Measurements from ENCODE around the gene CFAP251. TPM values are rescaled to one million over a fixed set of nuclear protein-coding genes. Genes with fewer than 3 reads are reported as not detected.
"Not testable (repeated sequence)": the region's sequence is repeated elsewhere in the genome, so short reads cannot be mapped to it uniquely, and the experiment has no call there.

CFAP251 gene
- polyA plus RNA-seq (69.9 to 74.2 TPM (median 70.7 TPM) in 3 replicates), polyA minus RNA-seq (22.9 to 83.6 TPM (median 76.1 TPM) in 3 replicates)
- polyA plus RNA-seq (2011; ENCODE audit: low read depth), result 18.8 TPM
- polyA plus RNA-seq (2011; cell fraction: cytosol; rRNA removed), result 48.3 and 59.3 TPM in 2 replicates
- 77.8 and 86.7 TPM in 2 replicates for polyA plus RNA-seq (2011; cell fraction: nucleus; rRNA removed)
- 28.4 and 57.7 TPM in 2 replicates for polyA plus RNA-seq (2012; ENCODE audit: low replicate concordance)
- polyA minus RNA-seq (2011; cell fraction: cytosol; rRNA and poly(A)+ RNA removed), result 32.8 TPM
- 44.0 and 80.8 TPM in 2 replicates for polyA minus RNA-seq (2011; cell fraction: nucleus; rRNA and poly(A)+ RNA removed)

GRCh38 chr12:121917950-121918678, at the start of gene CFAP251:
Gene CFAP251 (plus strand): TSS chr12:121918592. CDS start chr12:121921306, 2,714 bp downstream.
- H3K79me2 ChIP-seq (ENCODE audit: control insufficient read depth, insufficient read depth, low read length), result no peaks in the 10 kb centered on the region
- H2AFZ ChIP-seq (ENCODE audit: control insufficient read depth, low read length), result peak within 1 kb of the TSS; percentile 44
- H3K4me2 ChIP-seq (ENCODE audit: control insufficient read depth, extremely low read depth, insufficient read depth, low read depth, low read length), result peak within 1 kb of the TSS; percentile 82
- TF ChIP-seq EZH2 (IDR thresholded peaks at IDR 0.05; ENCODE audit: low read length) (no peak), CTCF (optimal IDR thresholded peaks at IDR 0.05 in 1 of 3, IDR thresholded peaks at IDR 0.05 in 1 of 3, conservative IDR thresholded peaks at IDR 0.05 in 1 of 3; ENCODE audit: extremely low read depth in 1 of 3, insufficient read depth in 2 of 3, low read length in 3 of 3) (peak; percentile 79 to 98 (median 87))
- H3K27ac ChIP-seq (ENCODE audit: control insufficient read depth, insufficient read depth, low read length), result peak within 1 kb of the TSS; percentile 83
- H3K36me3 ChIP-seq (ENCODE audit: control insufficient read depth in 2 of 2, extremely low read depth in 1 of 2, insufficient read depth in 2 of 2, low read length in 2 of 2), result peaks cover 16 to 23% of the 10 kb centered on the region in 2 experiments
- no peaks in the 10 kb centered on the region for H3K9me1 ChIP-seq (ENCODE audit: control insufficient read depth, extremely low read depth, insufficient read depth, low read length)
- H3K27me3 ChIP-seq (ENCODE audit: control insufficient read depth, extremely low read depth, insufficient read depth, low read length), result no peaks in the 10 kb centered on the region
- peaks cover 22% of the 10 kb centered on the region for H3K4me1 ChIP-seq (ENCODE audit: control insufficient read depth, extremely low read depth, insufficient read depth, low read length)
- dilution Hi-C loops (cut with MboI; ENCODE audit: extremely low pct_ligation_motif_present, low sequenced_read_pairs), result no loop called here
- DNase-seq (ENCODE audit: low read depth, low spot score) (peak; percentile 65), FAIRE-seq (no peak)
- no peaks in the 10 kb centered on the region for H4K20me1 ChIP-seq (ENCODE audit: control insufficient read depth, extremely low read depth, insufficient read depth, low read length)
- no peaks in the 10 kb centered on the region for H3K9me3 ChIP-seq (ENCODE audit: control insufficient read depth, low read depth, low read length)
- H3K4me3 ChIP-seq (ENCODE audit: control insufficient read depth in 2 of 3, extremely low read depth in 1 of 3, insufficient read depth in 2 of 3, low read depth in 1 of 3, low read length in 3 of 3), result peak within 1 kb of the TSS; percentile 36 to 73 (median 68)
- H3K9ac ChIP-seq (ENCODE audit: control insufficient read depth, extremely low read depth, insufficient read depth, low read length), result peak within 1 kb of the TSS; percentile 83

- dilution Hi-C loops (cut with MboI; ENCODE audit: extremely low pct_ligation_motif_present, low sequenced_read_pairs); FAIRE-seq; H3K4me2 ChIP-seq (ENCODE audit: control insufficient read depth, extremely low read depth, insufficient read depth, low read depth, low read length): not testable (repeated sequence)
Observed at GRCh38 chr12:121869229-121869628, 49.2 kb upstream of the CFAP251 start.

More at GRCh38 chr12:121869229-121869628, 49.2 kb upstream of the CFAP251 start:
- H3K4me1 ChIP-seq (ENCODE audit: control insufficient read depth, extremely low read depth, insufficient read depth, low read length); H3K9ac ChIP-seq (ENCODE audit: control insufficient read depth, extremely low read depth, insufficient read depth, low read length); H4K20me1 ChIP-seq (ENCODE audit: control insufficient read depth, extremely low read depth, insufficient read depth, low read length); DNase-seq (ENCODE audit: low read depth, low spot score); H3K4me3 ChIP-seq (ENCODE audit: control insufficient read depth in 2 of 3, extremely low read depth in 1 of 3, insufficient read depth in 2 of 3, low read depth in 1 of 3, low read length in 3 of 3); H3K27me3 ChIP-seq (ENCODE audit: control insufficient read depth, extremely low read depth, insufficient read depth, low read length); H3K9me3 ChIP-seq (ENCODE audit: control insufficient read depth, low read depth, low read length); H3K9me1 ChIP-seq (ENCODE audit: control insufficient read depth, extremely low read depth, insufficient read depth, low read length); H2AFZ ChIP-seq (ENCODE audit: control insufficient read depth, low read length); H3K27ac ChIP-seq (ENCODE audit: control insufficient read depth, insufficient read depth, low read length); H3K79me2 ChIP-seq (ENCODE audit: control insufficient read depth, insufficient read depth, low read length); H3K36me3 ChIP-seq (ENCODE audit: control insufficient read depth in 2 of 2, extremely low read depth in 1 of 2, insufficient read depth in 2 of 2, low read length in 2 of 2): not testable (repeated sequence)
